ENCODE results near the gene DSP.

GRCh38 chr6:7545316-7546019 lies 4.0 kb downstream of the DSP start:
- no peak for TF ChIP-seq SRF (IDR thresholded peaks at IDR 0.05; ENCODE audit: low read depth in 2 of 2, low read length in 2 of 2)
- TF ChIP-seq EP300 (IDR thresholded peaks at IDR 0.05; ENCODE audit: borderline replicate concordance in 1 of 2, control insufficient read depth in 1 of 2, low read depth in 2 of 2, low read length in 2 of 2), result no peak
- no peak for TF ChIP-seq PRDM15 (CRISPR knock-in tag; IDR thresholded peaks at IDR 0.05)
- TF ChIP-seq CTCF (IDR thresholded peaks at IDR 0.05 in 2 of 3, conservative IDR thresholded peaks at IDR 0.05 in 1 of 3; ENCODE audit: control insufficient read depth in 2 of 3, extremely low read depth in 1 of 3, insufficient read depth in 1 of 3, low read depth in 3 of 3, low read length in 3 of 3), result no peak
- TF ChIP-seq ESRRA (IDR thresholded peaks at IDR 0.05; ENCODE audit: low read length), result no peak
- no peak for TF ChIP-seq MAX (IDR thresholded peaks at IDR 0.05; ENCODE audit: low read depth, low read length)
- TF ChIP-seq E2F8 (IDR thresholded peaks at IDR 0.05; ENCODE audit: low read depth, partially characterized antibody), result no peak
- TF ChIP-seq RFX5 (IDR thresholded peaks at IDR 0.05; ENCODE audit: low read depth, low read length), result no peak
- TF ChIP-seq POLR2A (IDR thresholded peaks at IDR 0.05; ENCODE audit: low read depth, low read length), result no peak
- no peak for TF ChIP-seq NBN (IDR thresholded peaks at IDR 0.05)
- TF ChIP-seq HCFC1 (IDR thresholded peaks at IDR 0.05; ENCODE audit: low read length), result no peak
- no peak for TF ChIP-seq ZNF274 (IDR thresholded peaks at IDR 0.05; ENCODE audit: insufficient read depth, insufficient read length)
- TF ChIP-seq MTA3 (IDR thresholded peaks at IDR 0.05; ENCODE audit: borderline replicate concordance, low read length), result no peak
- no peak for TF ChIP-seq ZSCAN29 (IDR thresholded peaks at IDR 0.05)
